IMR-90 (cell line): ENCODE data around the gene UBTD1. TPM values are rescaled to one million over a fixed set of nuclear protein-coding genes. Genes with fewer than 3 reads are reported as not detected.

Experiments used
- ATAC-seq: fragments of 200-7000 bp; cut with Tn5 transposase; 2 replicates; pipeline ENCODE4 v1.9.1; 2020; ENCODE audit warnings: low read depth, mild to moderate bottlenecking, moderate library complexity
- BruUV-seq: library from RNA; stranded (reverse); fragments of 400-500 nt; replicated peaks from 2 replicates; lab custom pipeline; 2021; lab: Mats Ljungman, UMichigan
- CTCF ChIA-PET: fragments of 300-600 bp; formaldehyde crosslinking; extraction: SDS; loops from one replicate; lab custom pipeline; 2021; ENCODE audit warnings: antibody characterized with exemption; lab: Yijun Ruan, JAX
- POLR2A ChIA-PET: fragments of 300-600 bp; sonication (Branson Sonifier 250); formaldehyde crosslinking; loops from one replicate; lab custom pipeline; 2022; ENCODE audit warnings: antibody characterized with exemption; ENCODE audit not compliant: unreplicated experiment; lab: Charles Lee
- DNase-seq: peaks from one replicate; pipeline ENCODE4 v3.0.0; 2013
- H2AFZ ChIP-seq: replicated peaks from 2 replicates; pipeline ENCODE3; 2013; ENCODE audit warnings: low read length, mild to moderate bottlenecking; ENCODE audit not compliant: poor library complexity
- H2AK5ac ChIP-seq: 2 replicates; pipeline ENCODE4 v1.6.1; 2013; ENCODE audit warnings: low read depth, low read length, inconsistent platforms
- H2AK9ac ChIP-seq: replicated peaks from 2 replicates; pipeline ENCODE3; 2013; ENCODE audit warnings: mild to moderate bottlenecking, low read depth, low read length, moderate library complexity; ENCODE audit not compliant: poor library complexity
- H2BK120ac ChIP-seq: 2 replicates; pipeline ENCODE4 v1.6.1; 2013; ENCODE audit warnings: low read depth, low read length, inconsistent platforms
- H2BK15ac ChIP-seq: 3 replicates; pipeline ENCODE4 v1.6.1; 2013; ENCODE audit warnings: low read depth, low read length, inconsistent platforms
- H2BK20ac ChIP-seq: 2 replicates; pipeline ENCODE4 v1.6.1; 2013; ENCODE audit warnings: low read depth, mild to moderate bottlenecking, inconsistent platforms, low read length, moderate library complexity
- H2BK5ac ChIP-seq: 2 replicates; pipeline ENCODE4 v1.6.1; 2013; ENCODE audit warnings: mild to moderate bottlenecking, low read depth, low read length, inconsistent platforms; ENCODE audit not compliant: poor library complexity, severe bottlenecking
- H3K14ac ChIP-seq: replicated peaks from 2 replicates; pipeline ENCODE4 v1.6.1; 2013; ENCODE audit warnings: low read depth, low read length, inconsistent platforms
- H3K18ac ChIP-seq: 2 replicates; pipeline ENCODE4 v1.6.1; 2013; ENCODE audit warnings: low read depth, low read length, control low read depth
- H3K23ac ChIP-seq: 2 replicates; pipeline ENCODE4 v1.6.1; 2013; ENCODE audit warnings: low read depth, low read length, inconsistent platforms
- H3K27ac ChIP-seq: 2 replicates; pipeline ENCODE4 v1.5.1; 2013; ENCODE audit warnings: mild to moderate bottlenecking, control low read depth, low read length; ENCODE audit not compliant: insufficient read depth
- H3K27me3 ChIP-seq: 2 replicates; pipeline ENCODE4 v1.6.1; 2013; ENCODE audit warnings: low read length; ENCODE audit not compliant: control insufficient read depth, insufficient read depth
- H3K36me3 ChIP-seq: 2 replicates; pipeline ENCODE4 v1.6.1; 2013; ENCODE audit warnings: low read length, mixed read lengths; ENCODE audit not compliant: control insufficient read depth, insufficient read depth
- H3K4ac ChIP-seq: 2 replicates; pipeline ENCODE4 v1.6.1; 2013; ENCODE audit warnings: low read depth, low read length, inconsistent platforms
- H3K4me1 ChIP-seq: 2 replicates; pipeline ENCODE4 v1.6.1; 2013; ENCODE audit warnings: low read length, mixed read lengths; ENCODE audit not compliant: control insufficient read depth, insufficient read depth
- H3K4me2 ChIP-seq: 2 replicates; pipeline ENCODE4 v1.6.1; 2013; ENCODE audit warnings: low read depth, mild to moderate bottlenecking, control low read depth, low read length, moderate library complexity
- H3K4me3 ChIP-seq: 2 replicates; pipeline ENCODE4 v1.5.1; 2013; ENCODE audit warnings: low read depth, mild to moderate bottlenecking, control low read depth, low read length, moderate library complexity; ENCODE audit not compliant: insufficient read depth
- H3K56ac ChIP-seq: 2 replicates; pipeline ENCODE4 v1.6.1; 2013; ENCODE audit warnings: low read length, inconsistent platforms; ENCODE audit not compliant: insufficient read depth; ENCODE audit errors: extremely low read depth
- H3K79me1 ChIP-seq, 2 experiments: 2 replicates each; pipeline ENCODE4 v1.6.1; 2013; ENCODE audit warnings: low read length in 2 of 2, inconsistent platforms in 1 of 2, low read depth in 1 of 2
- H3K9ac ChIP-seq: 2 replicates; pipeline ENCODE4 v1.6.1; 2013; ENCODE audit warnings: low read depth, low read length, control low read depth
- H3K9me1 ChIP-seq: 2 replicates; pipeline ENCODE4 v1.6.1; 2013; ENCODE audit warnings: low read length, inconsistent platforms; ENCODE audit not compliant: insufficient read depth
- H3K9me3 ChIP-seq: 2 replicates; pipeline ENCODE4 v1.6.1; 2013; ENCODE audit warnings: low read length; ENCODE audit not compliant: control insufficient read depth, insufficient read depth
- H4K20me1 ChIP-seq: 2 replicates; pipeline ENCODE4 v1.6.1; 2013; ENCODE audit warnings: low read length, inconsistent platforms; ENCODE audit not compliant: insufficient read depth
- H4K5ac ChIP-seq: 2 replicates; pipeline ENCODE4 v1.6.1; 2013; ENCODE audit warnings: mild to moderate bottlenecking, low read depth, low read length, control low read depth
- H4K8ac ChIP-seq, 2 experiments: 2 replicates each; pipeline ENCODE4 v1.6.1; 2013; ENCODE audit warnings: low read depth in 2 of 2, low read length in 2 of 2, control low read depth in 1 of 2, inconsistent platforms in 1 of 2
- H4K91ac ChIP-seq: 2 replicates; pipeline ENCODE4 v1.6.1; 2013; ENCODE audit warnings: low read depth, low read length, inconsistent platforms; ENCODE audit not compliant: insufficient read depth
- BHLHE40 ChIP-seq: fragments of 150-350 bp; IDR thresholded peaks from 2 replicates; pipeline ENCODE4 v1.6.1; 2016; ENCODE audit warnings: mild to moderate bottlenecking, low read depth, low read length
- CEBPB ChIP-seq: IDR thresholded peaks from 2 replicates; pipeline ENCODE4 v1.6.1; 2012; ENCODE audit warnings: low read depth, low read length, improper control_type of control experiment
- CHD1 ChIP-seq: IDR thresholded peaks from 2 replicates; pipeline ENCODE4 v1.6.1; 2012; ENCODE audit warnings: low read depth, low read length, improper control_type of control experiment
- CTCF ChIP-seq: conservative IDR thresholded peaks from 2 replicates; pipeline ENCODE4 v1.5.1; 2012; ENCODE audit warnings: mild to moderate bottlenecking, low read depth, low read length, improper control_type of control experiment
- FOS ChIP-seq: fragments of 150-350 bp; IDR thresholded peaks from 2 replicates; pipeline ENCODE4 v1.6.1; 2016; ENCODE audit warnings: low read depth, low read length
- MAFK ChIP-seq: IDR thresholded peaks from 2 replicates; pipeline ENCODE4 v1.6.1; 2012; ENCODE audit warnings: low read depth, low read length, improper control_type of control experiment
- MAZ ChIP-seq: IDR thresholded peaks from 2 replicates; pipeline ENCODE4 v1.6.1; 2012; ENCODE audit warnings: low read depth, mild to moderate bottlenecking, low read length, improper control_type of control experiment, moderate library complexity, borderline replicate concordance
- MXI1 ChIP-seq: IDR thresholded peaks from 2 replicates; pipeline ENCODE4 v1.6.1; 2012; ENCODE audit warnings: low read depth, mild to moderate bottlenecking, low read length, moderate library complexity, borderline replicate concordance
- NFE2L2 ChIP-seq: fragments of 150-350 bp; IDR thresholded peaks from 2 replicates; pipeline ENCODE4 v1.6.1; 2016; ENCODE audit warnings: low read depth, mild to moderate bottlenecking, low read length
- RAD21 ChIP-seq: IDR thresholded peaks from 2 replicates; pipeline ENCODE4 v1.6.1; 2012; ENCODE audit warnings: low read length, improper control_type of control experiment
- RCOR1 ChIP-seq: IDR thresholded peaks from 2 replicates; pipeline ENCODE4 v1.6.1; 2012; ENCODE audit warnings: mild to moderate bottlenecking, low read length, improper control_type of control experiment; ENCODE audit not compliant: insufficient replicate concordance
- RFX5 ChIP-seq: IDR thresholded peaks from 2 replicates; pipeline ENCODE4 v1.8.0; 2012; ENCODE audit warnings: low read depth, mild to moderate bottlenecking, low read length, moderate library complexity
- SMC3 ChIP-seq: fragments of 150-350 bp; IDR thresholded peaks from 2 replicates; pipeline ENCODE4 v1.6.1; 2016; ENCODE audit warnings: low read depth, mild to moderate bottlenecking, antibody characterized with exemption, low read length, moderate library complexity
- WGBS, 2 experiments: methylation state at CpG; one replicate each; pipeline versions ENCODE4 v1.1.5 to v1.1.7; 2013; ENCODE audit warnings: missing lambda C conversion rate in 2 of 2; ENCODE audit not compliant: insufficient read length in 1 of 2; ENCODE audit errors: extremely low coverage in 2 of 2; 5-methylcytosine and 5-hydroxymethylcytosine counted together
- dilution Hi-C: fragments of 300-500 bp; cut with HindIII; formaldehyde crosslinking; loops from one replicate; pipeline ENCODE4 v1.14.3; 2018; ENCODE audit warnings: low sequenced_read_pairs; ENCODE audit not compliant: unreplicated experiment
- in situ Hi-C: fragments of 300-500 bp; cut with MboI; formaldehyde crosslinking; loops from 3 replicates; pipeline ENCODE4 v1.14.3; 2019; ENCODE audit warnings: low sequenced_read_pairs, inconsistent platforms, mixed read lengths
- intact Hi-C: fragments of 100-400 bp; cut with micrococcal nuclease; formaldehyde crosslinking; loops from 2 replicates; pipeline ENCODE4 v1.10.0; 2022
- polyA plus RNA-seq, 3 experiments: library from polyadenylated mRNA; depleted of rRNA; stranded (reverse); fragments of >200 nt; gene quantifications; 2 replicates each; pipeline ENCODE4 v1.2.3, GENCODE V29; 2012; ENCODE audit warnings: low replicate concordance in 1 of 3
- total RNA-seq: library from RNA; depleted of rRNA; stranded (reverse); fragments of >200 nt; gene quantifications from 2 replicates; pipeline ENCODE4 v1.2.3, GENCODE V29; 2012
- TF ChIP-seq, protein P1 (sequence below): fragments of 150-350 bp; IDR thresholded peaks from 2 replicates; pipeline ENCODE4 v1.6.1; 2016; ENCODE audit warnings: low read depth, mild to moderate bottlenecking, low read length, moderate library complexity, borderline replicate concordance

Gene UBTD1
- total and polyA plus RNA-seq, 2 of the 4 experiments (the other 2 are of a cell fraction): 21.9 to 44.9 TPM

DNA sequence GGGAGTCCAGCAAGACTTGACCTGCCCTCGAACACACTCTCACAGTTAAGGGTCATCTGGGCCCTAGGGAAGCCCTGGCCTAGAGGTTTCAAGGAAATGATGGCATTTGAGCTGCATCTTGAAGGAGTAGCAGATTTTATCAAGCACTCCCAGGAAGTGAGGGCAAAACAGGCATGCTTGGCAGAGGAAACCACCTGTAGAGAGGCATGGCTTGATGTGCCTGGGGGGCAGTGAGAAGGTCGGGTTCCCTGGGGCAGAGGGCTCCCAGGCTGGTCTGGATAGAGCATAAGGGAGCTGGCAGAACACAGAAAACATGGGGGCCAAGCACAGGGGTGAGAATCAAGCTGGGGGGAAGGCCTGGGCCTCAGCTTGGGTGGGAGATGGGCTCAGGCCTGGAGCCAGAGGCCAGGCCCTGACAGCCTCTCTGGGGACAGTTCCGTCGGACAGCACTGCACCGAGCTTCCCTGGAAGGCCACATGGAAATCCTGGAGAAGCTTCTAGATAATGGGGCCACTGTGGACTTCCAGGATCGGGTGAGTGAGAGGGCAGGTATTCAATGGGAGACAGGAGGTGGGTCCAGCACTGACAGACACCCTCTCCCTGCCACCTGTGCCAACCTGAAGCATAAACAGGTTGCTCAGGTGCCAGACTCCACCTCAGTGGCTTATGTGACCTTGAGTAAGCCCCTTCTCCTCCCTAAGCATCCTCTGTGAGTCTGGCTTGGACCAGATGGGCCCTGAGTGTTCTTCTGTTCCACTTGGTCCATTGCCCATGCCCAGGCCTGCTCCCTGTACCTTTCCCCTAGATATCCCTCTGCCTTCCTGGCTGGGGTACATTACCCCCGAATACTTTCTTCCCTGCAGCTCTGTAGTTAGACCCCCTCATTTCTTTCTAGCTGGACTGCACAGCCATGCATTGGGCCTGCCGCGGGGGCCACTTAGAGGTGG, 82.0 kb downstream of the UBTD1 start:
- H3K14ac ChIP-seq: no peak overlapping the region
- H2AK9ac ChIP-seq: no peak overlapping the region
- H3K79me1 ChIP-seq: no peaks in the 10 kb centered on the region
- no peak overlapping the region for H3K9ac ChIP-seq
- H4K20me1 ChIP-seq: no peaks in the 10 kb centered on the region
- no peak overlapping the region for H3K4me2 ChIP-seq
- H2BK120ac ChIP-seq: no peak overlapping the region
- no TSS peak for BruUV-seq
- H2BK15ac ChIP-seq: no peak overlapping the region
- DNase-seq: no peak
- H4K91ac ChIP-seq: no peak overlapping the region
- WGBS, 2 experiments: 92% methylated on average over 2 of the region's 9 CpGs; no CpG with 5 or more reads in 1 of the 2 experiments
- H2BK5ac ChIP-seq: no peak overlapping the region
- no peak overlapping the region for H3K27ac ChIP-seq
- no peaks in the 10 kb centered on the region; the same call in 1 of the 2 replicates for H3K27me3 ChIP-seq
- no peak overlapping the region for H4K5ac ChIP-seq
- no peak overlapping the region for H2AFZ ChIP-seq
- H3K23ac ChIP-seq: no peak overlapping the region
- dilution Hi-C loops (no loop called here), in situ Hi-C loops (no loop called here), intact Hi-C loops (no loop called here)
- ChIA-PET CTCF (interaction anchor here (1.4 kb wide), 1 partner anchor 32 kb away, joined by 3 read pairs; no protein-coding TSS in a partner anchor), POLR2A (no interaction called here)
- H3K9me1 ChIP-seq: 0 out of 2 replicates have a peak, but pooled peaks cover 6% of the 10 kb centered on the region
- H3K36me3 ChIP-seq: no peaks in the 10 kb centered on the region
- no peaks in the 10 kb centered on the region for H3K9me3 ChIP-seq
- H2BK20ac ChIP-seq: no peak overlapping the region
- no peak overlapping the region for H4K8ac ChIP-seq
- no peak overlapping the region for H3K18ac ChIP-seq
- no peak overlapping the region for H2AK5ac ChIP-seq
- H3K4ac ChIP-seq: no peak overlapping the region
- peaks cover 3% of the 10 kb centered on the region; the same call in 1 of the 2 replicates for H3K4me1 ChIP-seq
- H3K56ac ChIP-seq: no peak overlapping the region
- ATAC-seq: no peak
- H3K4me3 ChIP-seq: no peak overlapping the region
- TF ChIP-seq NFE2L2: no peak
- TF ChIP-seq CHD1: no peak
- TF ChIP-seq, protein P1, sequence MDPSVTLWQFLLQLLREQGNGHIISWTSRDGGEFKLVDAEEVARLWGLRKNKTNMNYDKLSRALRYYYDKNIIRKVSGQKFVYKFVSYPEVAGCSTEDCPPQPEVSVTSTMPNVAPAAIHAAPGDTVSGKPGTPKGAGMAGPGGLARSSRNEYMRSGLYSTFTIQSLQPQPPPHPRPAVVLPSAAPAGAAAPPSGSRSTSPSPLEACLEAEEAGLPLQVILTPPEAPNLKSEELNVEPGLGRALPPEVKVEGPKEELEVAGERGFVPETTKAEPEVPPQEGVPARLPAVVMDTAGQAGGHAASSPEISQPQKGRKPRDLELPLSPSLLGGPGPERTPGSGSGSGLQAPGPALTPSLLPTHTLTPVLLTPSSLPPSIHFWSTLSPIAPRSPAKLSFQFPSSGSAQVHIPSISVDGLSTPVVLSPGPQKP: no peak
- TF ChIP-seq CTCF: no peak
- no peak for TF ChIP-seq RAD21
- TF ChIP-seq MAFK: no peak
- TF ChIP-seq SMC3: no peak
- TF ChIP-seq CEBPB: no peak
- TF ChIP-seq BHLHE40: no peak
- no peak for TF ChIP-seq FOS
- TF ChIP-seq RCOR1: no peak
- no peak for TF ChIP-seq RFX5
- TF ChIP-seq MAZ: no peak
- no peak for TF ChIP-seq MXI1
